DOHH2 (cell line): ENCODE measurements around the gene JARID2.

Experiments
- CTCF ChIP-seq: fragments of 200-600 bp; sonication (generic); IDR thresholded peaks from one replicate; pipeline ENCODE4 v1.5.1; 2014; ENCODE audit warnings: antibody characterized with exemption, mild to moderate bottlenecking, low read depth, low read length; ENCODE audit not compliant: poor library complexity, severe bottlenecking
- EZH2phosphoT487 ChIP-seq: fragments of 200-600 bp; sonication (generic); IDR thresholded peaks from 2 replicates; pipeline ENCODE4 v1.6.1; 2017; ENCODE audit warnings: borderline replicate concordance, mild to moderate bottlenecking, antibody characterized with exemption, low read length, moderate library complexity, mixed read lengths

- TF ChIP-seq CTCF (no peak), EZH2phosphoT487 (no peak)
Measured at GRCh38 chr6:15322781-15323536, 77.1 kb downstream of the JARID2 start.
